Measurements from ENCODE around the gene TAF1B. TPM values are rescaled to one million over a fixed set of nuclear protein-coding genes. Genes with fewer than 3 reads are reported as not detected.

TAF1B gene
- total and polyA plus RNA-seq, 2 donors from 2014 or later: 8.8 to 27.7 TPM

GRCh38 chr2:9877726-9878125, 34.5 kb downstream of the TAF1B start:
- H3K4me1 ChIP-seq (ENCODE audit: control insufficient read depth in 2 of 3, insufficient read depth in 2 of 3, low read depth in 1 of 3, low read length in 3 of 3): no peaks in the 10 kb centered on the region
- FAIRE-seq (no peak), DNase-seq (no peak)
- intact Hi-C loops (cut with DNase I): no loop called here
- H3K4me3 ChIP-seq (ENCODE audit: low read length in 3 of 3): no peak overlapping the region
- TF ChIP-seq CTCF (IDR thresholded peaks at IDR 0.05; ENCODE audit: borderline replicate concordance, extremely low read depth, insufficient read depth): no peak
- H3K27me3 ChIP-seq (ENCODE audit: control insufficient read depth, insufficient read depth, low read length): no peaks in the 10 kb centered on the region
- no peak overlapping the region for H3K9ac ChIP-seq (ENCODE audit: low read length in 3 of 3)
- no peak overlapping the region for H3K27ac ChIP-seq (ENCODE audit: low read depth in 2 of 2, low read length in 2 of 2)
- peaks cover 0 to 8% (median 4%) of the 10 kb centered on the region in 3 donors for H3K36me3 ChIP-seq (ENCODE audit: control insufficient read depth in 2 of 3, insufficient read depth in 3 of 3, low read length in 3 of 3)
- no peaks in the 10 kb centered on the region for H3K9me3 ChIP-seq (ENCODE audit: control insufficient read depth in 2 of 3, insufficient read depth in 1 of 3, low read length in 3 of 3)

- Histone ChIP-seq H3K4me1 (ENCODE audit: control insufficient read depth in 2 of 3, insufficient read depth in 2 of 3, low read depth in 1 of 3, low read length in 3 of 3) (no peaks in the 10 kb centered on the region), H3K9ac (ENCODE audit: low read length in 3 of 3) (no peak overlapping the region), H3K27ac (ENCODE audit: low read depth in 2 of 2, low read length in 2 of 2) (no peak overlapping the region), H3K9me3 (ENCODE audit: control insufficient read depth in 2 of 3, insufficient read depth in 1 of 3, low read length in 3 of 3) (no peaks in the 10 kb centered on the region), H3K27me3 (ENCODE audit: control insufficient read depth, insufficient read depth, low read length) (no peaks in the 10 kb centered on the region), H3K36me3 (ENCODE audit: control insufficient read depth in 2 of 3, insufficient read depth in 3 of 3, low read length in 3 of 3) (peaks cover 0 to 12% (median 4%) of the 10 kb centered on the region in 3 donors), H3K4me3 (ENCODE audit: low read length in 3 of 3) (no peak overlapping the region)
- no peak for FAIRE-seq
- intact Hi-C loops (cut with DNase I): no loop called here
- TF ChIP-seq CTCF (IDR thresholded peaks at IDR 0.05; ENCODE audit: borderline replicate concordance, extremely low read depth, insufficient read depth): no peak
- no peak for DNase-seq
Measured at GRCh38 chr2:9879455-9880194, 36.4 kb downstream of the TAF1B start.

- Histone ChIP-seq H3K4me1 (ENCODE audit: control insufficient read depth in 2 of 3, insufficient read depth in 2 of 3, low read depth in 1 of 3, low read length in 3 of 3) (no peaks in the 10 kb centered on the region), H3K27me3 (ENCODE audit: control insufficient read depth, insufficient read depth, low read length) (no peaks in the 10 kb centered on the region), H3K9ac (ENCODE audit: low read length in 3 of 3) (no peak overlapping the region), H3K27ac (ENCODE audit: low read depth in 2 of 2, low read length in 2 of 2) (no peak overlapping the region), H3K36me3 (ENCODE audit: control insufficient read depth in 2 of 3, insufficient read depth in 3 of 3, low read length in 3 of 3) (peaks cover 0 to 8% (median 3%) of the 10 kb centered on the region in 3 donors), H3K4me3 (ENCODE audit: low read length in 3 of 3) (no peak overlapping the region), H3K9me3 (ENCODE audit: control insufficient read depth in 2 of 3, insufficient read depth in 1 of 3, low read length in 3 of 3) (no peaks in the 10 kb centered on the region)
- no peak for TF ChIP-seq CTCF (IDR thresholded peaks at IDR 0.05; ENCODE audit: borderline replicate concordance, extremely low read depth, insufficient read depth)
- DNase-seq: no peak
- intact Hi-C loops (cut with DNase I): no loop called here
- FAIRE-seq: no peak
Measured at GRCh38 chr2:9883897-9884296, 40.6 kb downstream of the TAF1B start.

All from kidney (tissue), 14 donors.